Kidney capillary endothelial cell (primary cell): ENCODE results near the gene ABCA1.
A peak's percentile ranks its signal among the peaks of the same experiment; 100 is the strongest.
"Not testable (repeated sequence)": the region's sequence is repeated elsewhere in the genome, so short reads cannot be mapped to it uniquely, and the experiment has no call there.

Source experiments
- DNase-seq: peaks from one replicate; pipeline ENCODE4 v3.0.0-alpha.2; 2018; ENCODE audit warnings: low spot score

The ABCA1 gene

GRCh38 chr9:104872656-104873488, 55.1 kb downstream of the ABCA1 start:
- peak; percentile 97 for DNase-seq

GRCh38 chr9:104871961-104872527, 55.9 kb downstream of the ABCA1 start:
- DNase-seq: no peak

GRCh38 chr9:104869811-104870210, 58.1 kb downstream of the ABCA1 start:
- no peak for DNase-seq

GRCh38 chr9:104868687-104869404, 59.1 kb downstream of the ABCA1 start:
- no peak for DNase-seq

- DNase-seq: no peak
Observed at GRCh38 chr9:104868303-104868686, 59.7 kb downstream of the ABCA1 start.

- DNase-seq: no peak
Observed at GRCh38 chr9:104866191-104866590, 61.8 kb downstream of the ABCA1 start.

- DNase-seq: no peak
Observed at GRCh38 chr9:104864675-104865104, 63.3 kb downstream of the ABCA1 start.

- DNase-seq: peak; percentile 66
Observed at GRCh38 chr9:104863180-104863883, 64.6 kb downstream of the ABCA1 start.

GRCh38 chr9:104861397-104861796, 66.6 kb downstream of the ABCA1 start:
- DNase-seq: no peak

- no peak for DNase-seq
Observed at GRCh38 chr9:104860263-104860662, 67.7 kb downstream of the ABCA1 start.

- no peak for DNase-seq
Observed at GRCh38 chr9:104858846-104859245, 69.1 kb downstream of the ABCA1 start.

GRCh38 chr9:104858271-104858670, 69.7 kb downstream of the ABCA1 start:
- no peak for DNase-seq

GRCh38 chr9:104856413-104856941, 71.5 kb downstream of the ABCA1 start:
- no peak for DNase-seq

GRCh38 chr9:104855807-104856206, 72.1 kb downstream of the ABCA1 start:
- no peak for DNase-seq

- not testable (repeated sequence) for DNase-seq
Observed at GRCh38 chr9:104855258-104855657, 72.7 kb downstream of the ABCA1 start.

- no peak for DNase-seq
Observed at GRCh38 chr9:104854613-104855012, 73.3 kb downstream of the ABCA1 start.

- no peak for DNase-seq
Observed at GRCh38 chr9:104853683-104854082, 74.3 kb downstream of the ABCA1 start.

- DNase-seq: no peak
Observed at GRCh38 chr9:104853159-104853558, 74.8 kb downstream of the ABCA1 start.

GRCh38 chr9:104851546-104851920, 76.4 kb downstream of the ABCA1 start:
- no peak for DNase-seq

- DNase-seq: no peak
Observed at GRCh38 chr9:104850786-104851545, 77.0 kb downstream of the ABCA1 start.

GRCh38 chr9:104849023-104849422, 78.9 kb downstream of the ABCA1 start:
- no peak for DNase-seq
